GM12891 (cell line): ENCODE measurements around the gene GRM8.
A peak's percentile ranks its signal among the peaks of the same experiment; 100 is the strongest.

ENCODE experiments used
- DNase-seq: peaks from one replicate; pipeline ENCODE4 v3.0.0; 2011; ENCODE audit warnings: low spot score; ENCODE audit not compliant: insufficient read length
- FAIRE-seq: peaks from 2 replicates; lab custom pipeline; 2011; peaks lifted over from hg19 to GRCh38; lab: Jason Lieb, UNC
- PAX5 ChIP-seq: IDR thresholded peaks from 2 replicates; pipeline ENCODE4 v1.6.1; 2011; ENCODE audit warnings: low read length, moderate library complexity, mild to moderate bottlenecking; ENCODE audit not compliant: insufficient read depth, severe bottlenecking
- POLR2A ChIP-seq: IDR thresholded peaks from 2 replicates; pipeline ENCODE4 v1.6.1; 2011; ENCODE audit warnings: low read depth, low read length, control low read depth
- POLR2AphosphoS5 ChIP-seq: IDR thresholded peaks from 2 replicates; pipeline ENCODE4 v1.6.1; 2011; ENCODE audit warnings: low read depth, low read length, control low read depth
- POU2F2 ChIP-seq: IDR thresholded peaks from 2 replicates; pipeline ENCODE4 v1.6.1; 2011; ENCODE audit warnings: low read depth, mild to moderate bottlenecking, control low read depth, low read length, moderate library complexity
- SPI1 ChIP-seq: IDR thresholded peaks from 2 replicates; pipeline ENCODE4 v1.6.1; 2011; ENCODE audit warnings: low read depth, low read length, control low read depth
- TAF1 ChIP-seq: IDR thresholded peaks from 2 replicates; pipeline ENCODE4 v1.6.1; 2011; ENCODE audit warnings: low read depth, low read length, control low read depth

GRM8 gene

DNA sequence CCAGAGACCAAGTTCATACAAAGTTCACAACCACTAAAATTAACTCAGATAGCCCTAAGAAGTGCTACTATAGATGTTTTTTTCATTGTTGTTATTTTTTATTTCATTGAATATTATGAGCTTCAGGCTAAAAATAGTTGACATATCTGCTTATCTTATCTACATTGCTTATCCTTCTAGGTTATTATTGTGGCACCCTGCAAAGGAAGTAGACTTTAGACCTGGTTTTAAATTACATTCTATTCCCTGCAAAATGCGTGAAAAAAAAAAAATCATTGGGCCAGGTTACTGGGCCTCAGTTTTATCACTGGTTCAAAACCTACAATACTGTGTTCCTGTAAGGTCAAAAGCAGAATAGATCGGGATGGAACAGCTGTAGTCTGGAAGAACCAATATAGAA lies 811.0 kb downstream of the GRM8 start:
- TF ChIP-seq POU2F2 (no peak), TAF1 (no peak)
- DNase-seq: no peak
- no peak for FAIRE-seq

DNA sequence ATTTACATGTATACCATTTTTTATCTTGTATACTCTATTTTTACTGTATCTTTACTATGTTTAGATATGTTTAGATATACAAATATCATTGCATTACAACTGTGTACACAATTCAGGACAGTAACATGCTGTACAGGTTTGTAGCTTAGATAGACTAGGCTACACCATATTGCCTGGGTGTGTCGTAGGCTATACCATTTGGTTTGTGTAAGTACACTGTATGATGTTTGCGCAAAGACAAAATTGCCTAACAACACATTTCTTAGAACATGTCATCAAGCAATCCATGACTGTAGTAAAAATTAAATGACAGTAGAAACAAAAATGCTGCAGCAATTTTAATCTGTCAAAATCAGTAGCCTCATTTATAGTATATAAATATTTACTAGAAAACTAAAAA lies 812.2 kb downstream of the GRM8 start:
- FAIRE-seq (peak; percentile 48), DNase-seq (no peak)
- TF ChIP-seq POLR2A (no peak), SPI1 (no peak), TAF1 (no peak), POU2F2 (no peak), PAX5 (no peak), POLR2AphosphoS5 (no peak)

DNA sequence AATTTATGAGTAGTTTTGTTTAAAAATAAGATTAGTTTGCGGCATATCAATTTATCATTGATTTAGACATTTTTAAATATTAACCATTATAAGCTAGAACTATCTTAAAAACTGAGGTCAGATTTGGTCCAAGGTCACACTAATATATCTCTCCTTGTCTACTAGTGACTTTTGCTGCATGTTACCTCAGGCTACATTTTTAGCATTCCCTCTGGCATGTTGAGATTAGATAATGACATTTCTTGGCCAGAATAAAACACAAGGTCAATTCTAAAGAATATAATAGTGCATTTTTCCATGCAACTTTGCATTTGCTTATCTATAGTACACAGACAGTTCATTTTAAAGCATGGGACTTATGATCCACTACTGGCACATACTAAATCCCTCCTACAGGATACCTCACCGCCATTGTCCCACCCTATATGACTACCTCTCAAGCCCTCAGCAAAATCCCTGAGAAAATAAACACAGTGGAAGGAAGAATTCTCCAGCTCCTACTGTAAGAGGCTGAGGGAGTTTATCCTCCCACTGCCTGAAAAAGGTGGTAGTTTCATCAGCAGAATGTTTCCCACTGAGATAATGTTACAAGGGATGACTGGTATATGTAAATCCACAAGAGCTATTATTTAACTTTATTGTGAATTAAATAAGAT lies 816.4 kb downstream of the GRM8 start:
- no peak for DNase-seq
- no peak for FAIRE-seq

GRCh38 chr7:126426652-126427051 lies 826.1 kb downstream of the GRM8 start:
- no peak for FAIRE-seq

More for the DNA sequence above, 816.4 kb downstream of the GRM8 start:
- no peak for TF ChIP-seq POLR2AphosphoS5
- TF ChIP-seq SPI1: no peak
- no peak for TF ChIP-seq TAF1
- TF ChIP-seq PAX5: no peak
- no peak for TF ChIP-seq POU2F2
- no peak for TF ChIP-seq POLR2A

DNA sequence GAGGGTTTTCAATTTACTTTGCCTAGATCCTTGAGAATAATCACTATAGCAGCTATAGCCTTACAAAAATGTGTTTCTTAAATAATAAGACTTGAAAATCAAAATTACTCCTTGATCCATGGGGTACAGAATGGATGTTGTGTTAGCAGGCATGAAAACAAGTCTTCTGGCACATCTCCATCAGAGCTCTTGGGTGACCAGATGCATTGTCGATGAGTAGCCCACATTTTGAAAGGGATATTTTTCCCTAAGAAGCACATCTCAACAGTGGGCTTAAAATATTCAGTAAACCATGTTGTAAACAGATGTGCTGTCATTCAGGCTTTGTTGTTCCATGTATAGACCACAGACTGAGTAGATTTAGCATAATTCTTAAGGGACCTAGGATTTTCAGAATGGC lies 827.8 kb downstream of the GRM8 start:
- TF ChIP-seq PAX5 (no peak), TAF1 (no peak), POLR2AphosphoS5 (no peak), SPI1 (no peak), POU2F2 (no peak), POLR2A (no peak)
- no peak for DNase-seq
- FAIRE-seq: no peak

More at GRCh38 chr7:126426652-126427051, 826.1 kb downstream of the GRM8 start:
- TF ChIP-seq POLR2A (no peak), POLR2AphosphoS5 (no peak), TAF1 (no peak), SPI1 (no peak), PAX5 (no peak), POU2F2 (no peak)
- no peak for DNase-seq

DNA sequence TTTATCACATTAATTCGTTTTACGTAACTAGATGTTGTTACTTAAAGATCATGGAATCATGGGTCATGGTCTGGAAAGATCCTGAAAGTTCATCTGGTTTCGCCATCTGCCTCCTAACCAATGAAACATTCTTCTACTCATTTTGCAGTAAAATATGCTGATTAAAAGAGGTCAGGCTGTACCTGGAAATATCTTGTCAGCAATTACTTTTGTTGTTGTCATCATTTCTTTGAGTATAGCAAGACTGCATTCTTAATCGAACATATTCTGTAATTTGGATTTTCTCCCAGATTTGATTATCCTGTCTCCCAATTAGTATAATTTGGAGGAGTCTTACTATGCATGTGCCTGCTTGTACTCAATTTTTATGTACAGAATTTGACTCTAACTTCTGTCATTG lies 833.7 kb downstream of the GRM8 start:
- no peak for TF ChIP-seq TAF1
- no peak for TF ChIP-seq PAX5
- TF ChIP-seq POU2F2: no peak
- no peak for TF ChIP-seq SPI1
- no peak for TF ChIP-seq POLR2A
- TF ChIP-seq POLR2AphosphoS5: no peak
- FAIRE-seq: no peak
- no peak for DNase-seq

GRCh38 chr7:126411821-126412383 lies 840.8 kb downstream of the GRM8 start:
- TF ChIP-seq POU2F2 (no peak), SPI1 (no peak), PAX5 (no peak), POLR2A (no peak), POLR2AphosphoS5 (no peak), TAF1 (no peak)
- DNase-seq (no peak), FAIRE-seq (peak; percentile 16)

- peak; percentile 35 for FAIRE-seq
- TF ChIP-seq POLR2AphosphoS5: no peak
- TF ChIP-seq TAF1: no peak
- TF ChIP-seq POU2F2: no peak
- no peak for TF ChIP-seq POLR2A
- TF ChIP-seq SPI1: no peak
- no peak for TF ChIP-seq PAX5
Observed at GRCh38 chr7:126411032-126411820, 841.5 kb downstream of the GRM8 start.

GRCh38 chr7:126403040-126403439 lies 849.7 kb downstream of the GRM8 start:
- TF ChIP-seq POU2F2 (no peak), POLR2AphosphoS5 (no peak)
- FAIRE-seq: no peak
- DNase-seq: no peak

More at GRCh38 chr7:126411032-126411820, 841.5 kb downstream of the GRM8 start:
- no peak for DNase-seq

- FAIRE-seq: no peak
- TF ChIP-seq SPI1 (no peak), PAX5 (no peak), POU2F2 (no peak), POLR2AphosphoS5 (no peak), POLR2A (no peak), TAF1 (no peak)
- no peak for DNase-seq
Observed at GRCh38 chr7:126401918-126402317, 850.8 kb downstream of the GRM8 start.

DNA sequence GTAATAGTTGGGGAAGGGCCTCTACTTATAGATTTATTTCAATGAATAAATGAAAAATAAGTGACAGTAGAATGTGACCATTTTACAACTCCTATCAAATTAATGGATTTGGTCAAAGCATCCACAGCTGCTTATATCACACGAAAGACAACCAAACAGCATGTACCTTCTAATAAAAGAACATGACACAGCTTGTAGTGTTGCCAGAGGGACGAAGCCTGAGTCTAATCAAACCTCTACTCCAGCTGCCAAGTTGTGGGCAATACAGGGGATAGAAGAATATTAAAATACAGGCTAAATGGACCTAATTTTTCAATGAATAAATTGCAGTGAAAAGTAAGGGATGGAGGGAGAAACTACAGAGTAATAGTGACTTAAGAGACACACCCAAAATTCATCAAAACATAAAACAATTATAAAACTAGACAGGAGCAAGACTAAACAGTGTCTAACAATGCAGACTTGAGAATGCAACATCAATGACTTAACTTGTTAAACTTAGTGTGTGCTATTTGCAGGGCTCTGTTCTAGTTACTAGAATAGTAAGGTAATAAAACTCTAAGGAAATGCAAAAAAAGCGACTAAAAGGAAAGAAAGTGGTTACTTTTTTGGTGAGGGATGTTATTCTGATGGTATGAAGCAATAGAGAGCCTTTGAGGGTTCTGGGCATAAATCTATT lies 853.8 kb downstream of the GRM8 start:
- DNase-seq (no peak), FAIRE-seq (no peak)
- TF ChIP-seq POU2F2 (no peak), POLR2AphosphoS5 (no peak), POLR2A (no peak)
